ENCODE results near the gene KCNH3.

- no peak for TF ChIP-seq HNF4A (conservative IDR thresholded peaks at IDR 0.05)
- TF ChIP-seq, protein P1, sequence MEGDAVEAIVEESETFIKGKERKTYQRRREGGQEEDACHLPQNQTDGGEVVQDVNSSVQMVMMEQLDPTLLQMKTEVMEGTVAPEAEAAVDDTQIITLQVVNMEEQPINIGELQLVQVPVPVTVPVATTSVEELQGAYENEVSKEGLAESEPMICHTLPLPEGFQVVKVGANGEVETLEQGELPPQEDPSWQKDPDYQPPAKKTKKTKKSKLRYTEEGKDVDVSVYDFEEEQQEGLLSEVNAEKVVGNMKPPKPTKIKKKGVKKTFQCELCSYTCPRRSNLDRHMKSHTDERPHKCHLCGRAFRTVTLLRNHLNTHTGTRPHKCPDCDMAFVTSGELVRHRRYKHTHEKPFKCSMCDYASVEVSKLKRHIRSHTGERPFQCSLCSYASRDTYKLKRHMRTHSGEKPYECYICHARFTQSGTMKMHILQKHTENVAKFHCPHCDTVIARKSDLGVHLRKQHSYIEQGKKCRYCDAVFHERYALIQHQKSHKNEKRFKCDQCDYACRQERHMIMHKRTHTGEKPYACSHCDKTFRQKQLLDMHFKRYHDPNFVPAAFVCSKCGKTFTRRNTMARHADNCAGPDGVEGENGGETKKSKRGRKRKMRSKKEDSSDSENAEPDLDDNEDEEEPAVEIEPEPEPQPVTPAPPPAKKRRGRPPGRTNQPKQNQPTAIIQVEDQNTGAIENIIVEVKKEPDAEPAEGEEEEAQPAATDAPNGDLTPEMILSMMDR (IDR thresholded peaks at IDR 0.05; ENCODE audit: low read depth, low read length, missing input control) = no peak
Observed at GRCh38 chr12:49541140-49541861, 2.5 kb downstream of the KCNH3 start.
